ENCODE measurements around the gene C2orf81.
A peak's percentile ranks its signal among the peaks of the same experiment; 100 is the strongest.
"Not testable (repeated sequence)": the region's sequence is repeated elsewhere in the genome, so short reads cannot be mapped to it uniquely, and the experiment has no call there.

Gene C2orf81

GRCh38 chr2:74421221-74421870, at the start of gene C2orf81, which contains the start of gene WDR54:
Gene C2orf81, minus strand, starts transcription at chr2:74421619. Its CDS starts 59 bp downstream, at chr2:74421560.
Gene WDR54, plus strand, starts transcription at chr2:74421730. Its CDS starts 424 bp downstream, at chr2:74422154.
- DNase-seq = peak; percentile 83 to 96 (median 90)

GRCh38 chr2:74470742-74471141, 49.3 kb upstream of the C2orf81 start:
- DNase-seq = not testable (repeated sequence)

DNA sequence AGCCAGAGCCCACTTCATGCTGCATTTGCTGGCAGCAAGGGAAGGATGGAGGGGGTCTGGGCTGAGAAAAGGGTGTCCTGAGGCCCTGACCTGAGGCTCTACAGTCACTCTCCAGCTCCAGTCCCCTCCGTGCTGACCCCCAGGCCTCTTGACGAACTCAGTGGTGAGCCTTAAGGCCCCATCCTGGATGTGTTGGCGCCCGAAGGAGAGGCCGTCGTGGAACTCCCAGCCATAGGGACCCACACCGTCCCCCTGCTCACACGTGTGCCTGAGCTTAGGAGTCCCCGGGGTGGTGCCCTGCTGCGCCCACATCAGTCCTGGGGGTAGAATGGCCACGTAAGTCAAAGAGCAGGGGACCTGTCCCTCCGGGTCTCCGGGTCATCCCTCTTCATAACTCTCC, 43.0 kb upstream of the C2orf81 start:
- no peak for DNase-seq

- DNase-seq = no peak
Measured at GRCh38 chr2:74462786-74463105, 41.3 kb upstream of the C2orf81 start.

- no peak for DNase-seq
Measured at GRCh38 chr2:74462054-74462785, 40.8 kb upstream of the C2orf81 start.

DNA sequence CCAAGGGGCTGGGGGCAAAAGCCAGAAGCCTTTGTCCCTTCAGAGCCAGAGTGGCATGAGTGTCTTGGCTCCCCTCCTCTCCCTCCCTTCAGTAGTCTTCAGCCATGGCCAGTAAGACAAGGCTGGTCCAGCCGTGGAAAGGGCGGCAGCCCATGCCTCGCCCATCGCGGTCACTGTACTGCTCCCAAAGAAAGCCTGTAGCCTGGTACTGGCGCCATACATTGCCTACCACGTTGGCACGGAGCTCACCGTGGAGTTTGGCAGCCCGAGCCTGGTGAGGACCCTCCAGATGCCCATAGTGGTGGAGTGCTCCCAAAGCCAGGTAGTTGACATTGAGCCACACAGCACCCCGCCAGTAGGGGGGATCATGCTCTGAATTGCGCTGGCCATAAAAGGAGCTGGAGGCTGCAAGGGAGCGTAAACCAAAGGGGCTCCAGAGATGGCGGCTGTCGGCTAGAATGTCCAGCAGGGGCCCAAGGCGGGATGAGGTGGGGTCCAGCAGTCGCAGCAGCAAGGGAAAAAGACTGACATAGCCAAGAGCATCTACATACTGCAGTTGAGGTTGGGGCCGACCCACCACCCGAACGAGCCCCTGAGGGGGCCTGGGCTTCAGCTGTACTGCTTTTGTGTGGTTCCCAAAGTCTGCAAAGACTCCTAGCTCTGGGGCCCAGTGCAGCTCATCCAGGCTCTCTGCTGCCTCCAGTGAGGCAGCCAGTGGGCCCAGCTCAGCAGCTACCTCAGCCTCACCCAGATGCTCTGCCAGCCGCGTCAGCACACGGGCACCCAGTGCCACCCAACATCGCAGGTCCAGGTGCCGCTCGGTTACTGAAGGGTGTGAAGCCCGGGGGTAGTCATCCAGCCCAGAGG, 40.0 kb upstream of the C2orf81 start:
- DNase-seq = no peak

DNA sequence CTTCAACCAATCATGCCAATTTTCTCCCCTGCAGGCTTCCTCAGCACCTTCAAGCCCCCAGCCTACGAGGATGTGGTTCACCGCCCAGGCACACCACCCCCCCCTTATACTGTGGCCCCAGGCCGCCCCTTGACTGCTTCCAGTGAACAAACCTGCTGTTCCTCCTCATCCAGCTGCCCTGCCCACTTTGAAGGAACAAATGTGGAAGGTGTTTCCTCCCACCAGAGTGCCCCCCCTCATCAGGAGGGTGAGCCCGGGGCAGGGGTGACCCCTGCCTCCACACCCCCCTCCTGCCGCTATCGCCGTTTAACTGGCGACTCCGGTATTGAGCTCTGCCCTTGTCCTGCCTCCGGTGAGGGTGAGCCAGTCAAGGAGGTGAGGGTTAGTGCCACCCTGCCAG, 38.8 kb upstream of the C2orf81 start:
- not testable (repeated sequence) for DNase-seq

GRCh38 chr2:74459503-74460118, 38.2 kb upstream of the C2orf81 start:
- DNase-seq = not testable (repeated sequence)

DNA sequence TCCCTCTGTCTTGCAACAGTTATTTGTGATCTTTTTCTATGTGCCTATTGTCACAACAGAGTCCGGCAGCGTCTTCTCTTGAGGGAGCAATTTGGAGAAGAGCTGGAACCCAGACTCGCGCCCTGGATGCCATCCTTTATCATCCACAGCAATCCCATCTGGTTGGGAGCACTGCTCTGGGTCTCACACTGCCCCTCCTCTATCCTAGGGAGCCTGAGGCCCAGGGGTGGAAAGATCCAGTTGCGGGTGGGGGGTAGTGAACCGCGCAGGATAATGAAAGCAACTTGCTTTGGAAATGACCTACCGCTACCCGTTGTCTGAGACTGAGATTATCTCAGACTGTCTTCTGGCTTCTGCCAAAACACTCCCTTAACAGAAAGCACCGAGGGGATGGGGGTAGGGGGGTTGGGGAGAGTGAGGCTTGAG, 37.5 kb upstream of the C2orf81 start:
- DNase-seq = no peak

DNA sequence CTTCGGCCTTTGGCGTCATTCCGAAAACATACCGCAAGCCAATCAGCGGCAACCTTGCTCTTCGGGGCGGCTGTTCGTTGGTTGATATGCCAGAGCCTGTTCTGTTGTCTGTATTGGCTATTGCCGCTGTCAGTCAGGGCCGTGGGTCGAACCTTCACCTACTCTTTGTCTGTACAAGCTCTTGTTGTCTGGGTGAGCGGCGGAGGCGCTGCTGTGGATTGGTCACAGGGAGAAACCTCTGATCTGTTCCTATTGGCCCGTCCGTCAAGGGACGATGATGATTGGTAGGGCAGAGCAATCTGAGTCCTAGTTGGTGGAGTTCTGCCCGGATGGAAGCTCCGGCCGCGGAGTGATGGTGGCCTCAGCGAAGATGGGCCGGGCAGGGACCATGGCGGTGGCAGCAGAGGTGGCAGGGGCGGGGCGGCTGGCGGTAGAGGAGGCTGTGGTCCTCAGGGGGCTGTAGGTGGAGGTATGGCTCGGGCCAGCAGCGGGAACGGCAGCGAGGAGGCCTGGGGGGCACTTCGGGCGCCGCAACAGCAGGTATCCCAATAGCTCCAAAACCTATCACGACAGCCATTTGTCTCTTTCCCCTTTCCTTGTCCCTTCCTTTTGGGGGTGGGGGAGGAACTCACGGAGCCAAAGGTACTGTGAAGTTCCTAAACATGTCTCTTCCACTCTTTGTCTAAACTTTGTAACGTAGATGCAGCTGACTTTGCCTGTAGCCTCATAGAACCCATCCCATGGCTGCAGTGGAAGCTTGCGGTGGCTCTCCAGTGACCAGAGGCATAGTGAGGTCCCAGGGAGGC, 36.9 kb upstream of the C2orf81 start, which contains the start of gene WBP1:
TSS of gene WBP1 (plus strand) at position 307 of the 806 bp plus-strand sequence. CDS start at position 472, 165 bp downstream.
- peak; percentile 93 to 96 (median 94) for DNase-seq

DNA sequence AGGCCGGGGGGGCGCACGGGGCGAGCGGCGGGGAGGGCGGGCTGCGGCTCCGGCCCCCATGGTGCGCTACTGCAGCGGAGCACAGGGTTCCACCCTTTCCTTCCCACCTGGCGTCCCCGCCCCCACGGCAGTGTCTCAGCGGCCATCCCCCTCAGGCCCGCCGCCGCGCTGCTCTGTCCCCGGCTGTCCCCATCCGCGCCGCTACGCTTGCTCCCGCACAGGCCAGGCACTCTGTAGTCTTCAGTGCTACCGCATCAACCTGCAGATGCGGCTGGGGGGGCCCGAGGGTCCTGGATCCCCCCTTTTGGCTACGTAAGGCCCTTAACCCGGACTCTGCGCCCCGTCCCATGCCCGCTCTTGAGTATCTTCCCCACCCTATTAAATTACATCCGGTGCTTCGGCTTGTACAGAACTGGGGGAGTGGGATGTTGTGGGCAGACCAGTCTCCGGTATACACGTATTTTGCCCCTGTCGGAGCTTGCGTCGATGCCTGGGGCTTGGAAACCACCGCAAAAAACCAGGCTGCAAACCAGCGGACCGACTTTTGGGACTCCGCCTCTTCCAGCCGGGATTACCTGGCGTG, 36.2 kb upstream of the C2orf81 start:
- DNase-seq = peak; percentile 54 to 68 (median 63)

GRCh38 chr2:74457129-74457548, 35.7 kb upstream of the C2orf81 start:
- no peak for DNase-seq

GRCh38 chr2:74454654-74455511, 33.5 kb upstream of the C2orf81 start, which contains the start of gene INO80B:
Gene INO80B, plus strand, starts transcription at chr2:74455087. Its CDS starts 30 bp downstream, at chr2:74455117.
- peak; percentile 88 to 93 (median 91) for DNase-seq

DNA sequence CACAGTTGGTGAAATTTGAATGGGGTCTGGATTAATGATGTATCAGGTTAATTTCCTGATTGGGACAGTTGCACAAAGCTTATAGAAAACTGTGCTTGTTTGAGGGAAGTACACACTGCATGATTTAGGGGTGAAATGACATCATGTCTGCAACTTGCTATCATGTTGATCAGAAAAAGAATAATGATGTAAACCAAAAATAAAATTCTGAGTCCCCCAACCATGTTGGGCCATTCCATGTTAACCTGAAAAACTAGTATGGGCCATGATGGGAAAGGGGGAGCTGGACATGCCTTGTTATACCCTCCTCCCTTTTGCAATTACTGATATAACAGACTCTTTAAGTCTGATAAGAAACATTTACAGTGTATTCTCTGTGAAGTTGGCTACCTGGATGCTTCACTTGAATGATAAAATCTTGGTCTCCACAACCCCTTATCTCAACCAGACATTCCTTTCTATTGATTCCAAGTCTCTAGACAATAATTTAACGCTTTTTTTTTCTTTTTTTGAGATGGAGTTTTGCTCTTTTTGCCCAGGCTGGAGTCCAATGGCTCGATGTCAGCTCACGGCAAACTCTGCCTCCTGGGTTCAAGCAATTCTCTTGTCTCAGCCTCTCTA, 29.3 kb upstream of the C2orf81 start:
- no peak for DNase-seq

DNA sequence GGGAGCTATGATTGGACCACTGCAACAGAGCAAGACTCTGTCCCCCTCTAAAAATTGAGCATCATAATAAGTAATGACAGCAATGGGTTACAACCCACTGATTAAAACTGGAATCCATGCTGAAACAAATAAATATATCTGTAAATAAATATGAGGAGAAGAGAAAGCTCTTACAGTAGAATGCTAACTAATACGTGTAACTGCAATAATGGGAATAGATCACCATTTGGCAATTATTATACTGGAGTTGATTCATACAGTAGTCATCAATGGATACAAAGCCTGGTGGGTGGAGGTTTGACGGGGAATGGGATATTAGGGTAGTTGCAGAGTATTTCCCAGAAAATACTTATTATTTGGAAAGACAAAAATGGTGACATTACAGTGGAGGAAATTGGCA, 27.4 kb upstream of the C2orf81 start:
- no peak for DNase-seq

DNA sequence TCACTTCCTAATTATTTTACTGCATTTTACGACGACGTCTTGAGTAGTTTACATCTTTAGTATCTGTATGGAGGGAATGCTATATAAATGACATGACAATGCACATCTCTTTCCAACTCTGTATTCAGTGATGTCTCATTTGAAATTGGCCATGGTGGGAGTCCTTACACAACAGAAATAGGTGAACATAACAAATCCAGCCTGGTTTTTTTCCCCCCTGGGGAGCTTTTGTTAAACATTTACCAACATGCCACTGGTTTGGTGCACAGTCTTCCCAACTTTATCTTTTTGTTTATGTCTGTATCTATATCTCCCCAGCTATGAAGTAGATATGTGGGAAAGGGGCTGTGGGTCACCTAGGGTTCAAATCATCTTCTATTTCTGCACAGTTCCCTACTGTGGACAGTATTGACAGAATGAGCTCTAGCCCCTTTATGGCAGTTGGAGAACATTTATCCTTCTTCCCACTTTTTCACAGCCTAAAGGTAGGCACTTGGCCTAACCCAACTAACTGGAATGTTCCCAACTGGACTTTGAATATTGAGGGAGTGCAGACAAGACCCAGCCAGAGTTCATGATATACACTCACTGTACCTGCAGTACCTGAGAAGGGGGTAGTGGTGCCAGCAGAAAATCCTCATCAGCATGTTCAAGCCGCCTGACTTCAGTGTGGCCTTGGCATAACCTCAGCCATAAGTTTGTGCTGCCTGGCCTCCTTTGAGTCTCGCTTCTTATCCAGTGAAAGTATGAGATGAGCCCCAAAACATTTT, 26.0 kb upstream of the C2orf81 start:
- no peak for DNase-seq

DNA sequence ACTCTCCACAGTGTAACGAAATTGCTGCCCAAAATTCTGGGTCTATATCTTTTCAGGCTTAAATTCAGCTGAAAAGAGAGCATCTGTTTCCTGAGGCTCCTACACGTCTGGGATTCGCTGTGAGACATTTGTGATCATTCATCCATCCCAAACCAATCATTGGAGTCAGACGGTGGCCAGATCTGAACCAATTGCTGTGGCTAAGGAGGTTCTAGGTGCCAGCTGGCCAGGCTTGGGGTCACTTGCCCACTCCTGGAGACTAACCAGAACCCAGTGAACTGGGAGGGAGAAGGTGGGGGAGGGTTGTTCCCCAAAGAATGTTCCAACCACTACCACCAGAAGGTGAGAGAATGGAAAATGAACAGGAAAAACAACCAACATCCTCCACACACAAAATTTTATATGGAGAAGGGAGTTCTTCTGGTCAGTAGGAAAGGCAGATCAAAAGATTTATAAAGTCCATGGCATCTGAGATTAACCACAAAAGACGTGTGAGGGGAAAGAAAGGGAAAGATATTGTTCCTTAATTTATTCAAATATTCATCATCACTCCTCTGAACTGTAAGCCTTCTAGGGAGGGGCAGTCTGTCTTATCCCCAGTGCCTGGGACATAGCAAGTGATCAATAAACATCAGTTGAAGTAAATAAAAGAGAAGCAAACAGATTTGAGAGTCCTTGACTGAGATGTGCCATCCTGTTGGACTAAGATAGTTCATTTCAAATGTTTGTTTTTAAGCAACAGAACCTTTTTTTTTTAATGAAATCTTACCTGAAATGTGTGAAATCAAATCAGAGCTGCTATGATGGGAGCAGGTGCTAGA, 23.3 kb upstream of the C2orf81 start:
- no peak for DNase-seq

Measured in activated CD4-positive, CD25-positive, alpha-beta regulatory T cell (primary cell).